Raji (cell line): ENCODE measurements around the gene KANSL3.

Experiments used
- POLR2A ChIP-seq: IDR thresholded peaks from 2 replicates; pipeline ENCODE4 v1.6.1; 2011; ENCODE audit warnings: low read depth, low read length, control low read depth; ENCODE audit not compliant: insufficient read depth

KANSL3 gene

GRCh38 chr2:96626553-96626942, 11.6 kb downstream of the KANSL3 start:
- no peak for TF ChIP-seq POLR2A

DNA sequence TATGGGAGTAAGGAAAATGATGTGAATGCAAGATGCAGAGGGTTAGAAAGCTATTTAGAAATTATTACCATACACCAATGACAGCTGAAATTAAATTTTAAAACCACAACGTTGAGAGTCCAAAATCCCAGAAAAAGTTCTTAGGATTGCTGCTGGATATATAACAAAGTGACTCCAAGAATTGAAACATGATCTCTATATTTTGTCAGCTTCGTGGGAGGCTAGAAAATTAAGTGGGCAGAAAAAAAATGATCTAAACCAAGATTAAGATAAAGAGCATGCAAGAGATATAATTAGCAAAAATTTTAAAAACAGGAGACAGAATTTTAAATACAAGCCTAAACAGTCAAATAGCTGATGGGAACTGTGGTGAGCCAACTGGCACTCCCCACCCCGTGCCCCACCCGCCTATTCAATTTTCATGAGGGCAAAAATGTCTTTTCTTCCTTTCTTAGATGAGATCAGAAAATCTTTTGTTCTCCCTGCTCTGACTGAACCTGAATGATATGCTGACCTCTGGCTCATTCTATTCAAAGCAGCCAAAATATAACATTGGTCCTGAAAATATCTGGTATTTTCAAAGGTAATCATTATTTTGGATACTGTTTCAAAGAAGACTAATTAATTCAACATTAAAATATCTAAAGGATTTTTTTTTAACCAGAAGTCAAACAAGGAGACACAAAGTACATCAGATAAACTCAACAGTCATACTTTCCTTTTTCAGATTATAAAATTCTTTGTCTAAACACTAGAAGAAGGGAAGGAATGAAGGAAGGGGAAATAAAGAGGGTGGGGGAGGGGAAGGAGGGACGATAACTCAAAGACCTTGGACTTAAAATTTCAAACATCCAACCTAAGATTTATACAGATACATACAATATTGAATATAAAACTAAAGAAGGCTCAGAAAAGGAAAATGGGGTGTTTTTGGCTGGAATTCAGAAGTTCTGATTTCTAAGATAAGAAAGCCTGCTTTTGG, 12.2 kb downstream of the KANSL3 start:
- TF ChIP-seq POLR2A, result no peak

- no peak for TF ChIP-seq POLR2A
Measured at GRCh38 chr2:96623116-96623515, 15.0 kb downstream of the KANSL3 start.

- TF ChIP-seq POLR2A, result no peak
Measured at GRCh38 chr2:96622544-96622943, 15.6 kb downstream of the KANSL3 start.

- no peak for TF ChIP-seq POLR2A
Measured at GRCh38 chr2:96618596-96619283, 19.4 kb downstream of the KANSL3 start.

- TF ChIP-seq POLR2A, result no peak
Measured at GRCh38 chr2:96617012-96617411, 21.1 kb downstream of the KANSL3 start.

DNA sequence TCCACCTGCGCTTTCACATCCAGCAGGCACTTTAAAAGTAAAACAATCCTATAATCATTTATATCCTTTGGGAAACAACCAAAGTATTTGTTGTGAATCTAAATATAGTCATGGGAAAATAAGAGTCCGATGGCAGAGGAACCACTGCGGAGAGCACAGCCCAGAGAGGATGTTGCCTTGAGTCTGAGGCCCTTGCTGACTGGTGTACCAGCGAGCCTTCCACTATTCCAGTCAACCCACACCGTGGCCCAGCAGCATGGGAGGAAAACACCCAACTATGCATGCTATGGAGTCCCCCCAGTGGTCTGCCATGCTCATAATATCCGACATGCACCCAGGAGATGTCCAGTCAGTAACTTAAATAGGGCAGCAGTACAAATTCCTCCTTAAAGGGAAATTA, 21.6 kb downstream of the KANSL3 start:
- TF ChIP-seq POLR2A, result no peak

GRCh38 chr2:96616128-96616527, 22.0 kb downstream of the KANSL3 start:
- TF ChIP-seq POLR2A, result no peak

DNA sequence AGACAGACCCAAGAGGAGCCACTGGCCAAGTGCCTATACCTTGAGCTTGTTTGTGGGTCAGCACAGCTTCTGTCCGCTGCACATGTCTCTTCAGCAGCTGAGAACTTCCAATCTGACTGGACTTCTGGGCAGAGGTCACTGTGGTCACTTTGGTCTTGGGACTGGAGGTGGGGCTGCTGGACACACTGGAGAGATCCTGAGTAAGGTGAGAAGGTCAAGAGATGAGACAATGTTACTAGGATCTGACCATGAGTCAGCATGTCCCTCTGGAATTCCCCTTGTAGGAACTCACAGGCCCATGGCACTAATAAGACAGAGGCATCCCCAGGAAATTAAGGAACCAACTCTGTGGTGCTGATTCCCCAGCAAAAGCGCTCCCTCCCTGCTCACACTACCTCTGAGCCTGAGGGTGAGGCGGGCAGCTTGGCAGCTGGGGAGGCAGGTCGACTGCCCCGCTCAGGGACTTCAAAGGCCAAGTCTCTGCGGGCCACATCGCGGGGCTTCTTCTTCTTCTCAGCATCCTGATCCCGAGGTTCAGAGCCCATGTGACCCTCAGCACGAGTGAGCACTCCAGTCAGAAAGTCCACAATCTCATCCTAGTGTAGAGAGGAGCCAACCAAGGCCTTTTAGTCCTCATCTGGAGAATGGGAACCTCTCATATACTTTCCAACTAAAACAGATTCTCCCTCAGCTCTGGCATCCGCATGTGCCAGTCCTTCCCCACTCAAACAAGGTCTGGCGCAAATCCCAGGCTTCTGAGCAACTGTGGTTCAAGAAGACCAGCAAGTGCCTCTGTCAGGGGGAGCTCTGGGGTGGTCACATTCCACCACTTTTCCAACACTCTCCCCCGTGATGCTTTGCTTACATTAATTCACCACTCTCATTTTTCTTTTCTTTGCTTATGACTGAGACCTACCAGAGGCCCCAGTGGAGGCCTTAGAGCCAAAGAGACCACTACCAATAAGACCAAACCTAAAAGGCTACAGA, 29.4 kb downstream of the KANSL3 start:
- TF ChIP-seq POLR2A, result no peak

DNA sequence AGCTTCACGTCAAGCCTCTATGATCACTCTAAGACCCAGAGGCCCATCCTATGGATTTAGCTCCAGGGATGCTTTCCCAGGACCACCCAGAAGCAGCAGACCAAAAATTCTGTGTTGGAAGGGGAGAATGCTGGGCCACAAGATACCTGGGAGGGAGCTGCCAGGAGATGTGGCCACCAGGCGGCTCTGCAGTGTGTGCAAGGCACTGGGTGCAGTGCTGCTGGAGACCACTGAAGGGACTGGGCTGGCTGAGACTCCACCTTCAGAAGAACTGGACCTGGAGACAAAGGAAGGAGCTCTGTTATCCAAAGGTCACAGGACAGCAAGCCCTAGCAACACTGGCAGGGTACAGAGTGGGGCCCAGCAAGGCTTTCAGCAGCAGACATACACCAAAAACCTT, 34.0 kb downstream of the KANSL3 start:
- no peak for TF ChIP-seq POLR2A

- TF ChIP-seq POLR2A, result no peak
Measured at GRCh38 chr2:96602330-96602823, 35.7 kb downstream of the KANSL3 start.

DNA sequence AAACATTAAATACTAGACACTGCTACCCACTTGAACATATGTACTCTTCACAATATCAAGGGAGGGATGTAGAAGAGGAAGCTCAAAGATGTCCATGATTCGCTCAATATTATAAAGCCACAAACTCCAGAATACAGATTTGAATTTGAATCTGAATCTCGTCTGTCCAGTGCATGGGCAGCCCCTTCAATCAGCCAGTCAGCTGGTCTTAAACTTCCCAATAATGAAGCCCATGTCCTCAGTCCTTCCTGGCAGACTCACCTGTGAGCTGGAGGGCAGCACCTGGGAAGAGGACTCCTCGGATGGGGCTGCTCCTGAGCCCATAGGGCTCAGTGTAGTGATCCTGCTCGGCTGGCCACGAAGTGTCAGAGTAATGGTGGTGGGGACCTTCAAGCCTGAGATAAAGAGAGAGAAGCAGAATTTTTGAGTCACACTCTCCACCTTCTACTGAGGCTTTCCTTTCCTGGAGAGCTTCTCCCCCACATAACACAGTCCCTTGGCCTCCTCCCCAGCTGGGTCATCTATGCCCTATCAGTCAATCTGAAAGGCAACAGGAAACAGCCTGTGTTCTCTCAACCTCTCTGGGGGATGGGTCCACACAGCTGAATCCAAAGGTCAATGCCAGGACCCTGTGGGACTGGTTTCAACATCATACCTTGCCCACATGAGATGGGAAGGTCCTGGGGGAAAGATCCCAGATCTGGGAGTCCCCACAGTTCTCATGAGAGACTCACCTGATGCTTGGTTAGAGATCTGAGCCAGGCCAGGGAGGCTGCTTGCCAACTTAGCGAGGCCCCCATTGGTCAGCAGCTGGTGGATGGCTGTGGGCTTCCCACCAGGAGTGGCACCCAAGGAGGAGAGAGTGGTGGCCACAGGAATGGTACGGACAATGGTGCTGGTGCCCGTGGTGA, 36.5 kb downstream of the KANSL3 start:
- TF ChIP-seq POLR2A, result no peak

GRCh38 chr2:96599941-96600340, 38.2 kb downstream of the KANSL3 start:
- no peak for TF ChIP-seq POLR2A

DNA sequence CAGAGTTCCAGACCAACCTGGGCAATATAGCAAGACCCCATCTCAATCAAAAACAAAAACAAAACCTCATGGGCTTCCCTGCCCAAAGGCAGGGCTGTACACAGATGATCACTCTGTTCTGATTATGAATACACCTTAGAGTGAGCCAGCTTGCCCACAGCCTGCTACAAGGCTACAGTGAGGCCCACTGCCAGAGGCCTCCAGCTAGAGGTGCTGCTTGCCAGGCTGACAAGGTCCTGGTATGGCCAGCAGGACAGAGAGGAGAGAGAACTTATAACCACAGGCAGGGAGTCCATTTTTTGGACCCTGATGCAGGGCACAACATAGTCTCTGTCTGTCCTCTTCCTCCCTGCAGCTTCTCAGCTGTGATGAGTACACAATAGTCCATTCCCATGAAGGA, 41.5 kb downstream of the KANSL3 start:
- no peak for TF ChIP-seq POLR2A
